ENCODE data around the gene ZMPSTE24.

GRCh38 chr1:40276122-40276521 is 18.1 kb downstream of the ZMPSTE24 start:
- no peak for TF ChIP-seq CTCF (IDR thresholded peaks at IDR 0.05)
- TF ChIP-seq POLR2A (IDR thresholded peaks at IDR 0.05), result no peak

Measured in lower leg skin (tissue), 3 donors.